Glutamatergic neuron (in vitro differentiated cells): ENCODE measurements around the gene CD276. TPM values are rescaled to one million over a fixed set of nuclear protein-coding genes. Genes with fewer than 3 reads are reported as not detected.

ENCODE experiments used
- DNase-seq: peaks from one replicate; pipeline ENCODE4 v3.0.0; 2022
- H3K27ac Mint-ChIP-seq: one replicate; pipeline ENCODE4 v1.8.0; 2020; ENCODE audit warnings: mild to moderate bottlenecking, mixed read lengths, inconsistent platforms; ENCODE audit not compliant: unreplicated experiment
- H3K27me3 Mint-ChIP-seq: one replicate; pipeline ENCODE4 v1.8.0; 2020; ENCODE audit warnings: mild to moderate bottlenecking, moderate library complexity, mixed read lengths, inconsistent platforms; ENCODE audit not compliant: unreplicated experiment
- H3K36me3 Mint-ChIP-seq: one replicate; pipeline ENCODE4 v1.8.0; 2020; ENCODE audit warnings: mild to moderate bottlenecking, mixed read lengths, inconsistent platforms; ENCODE audit not compliant: unreplicated experiment
- H3K4me1 Mint-ChIP-seq: one replicate; pipeline ENCODE4 v1.8.0; 2020; ENCODE audit warnings: mild to moderate bottlenecking, low read depth, mixed read lengths, inconsistent platforms; ENCODE audit not compliant: unreplicated experiment
- H3K4me3 Mint-ChIP-seq: one replicate; pipeline ENCODE4 v1.8.0; 2020; ENCODE audit warnings: mild to moderate bottlenecking, mixed read lengths, inconsistent platforms; ENCODE audit not compliant: unreplicated experiment
- H3K9me3 Mint-ChIP-seq: one replicate; pipeline ENCODE4 v1.8.0; 2020; ENCODE audit warnings: mild to moderate bottlenecking, moderate library complexity, mixed read lengths, inconsistent platforms; ENCODE audit not compliant: unreplicated experiment
- CTCF ChIP-seq: fragments of 200-600 bp; sonication (generic); IDR thresholded peaks from one replicate; pipeline ENCODE4 v1.5.0; 2021; ENCODE audit not compliant: partially characterized antibody, unreplicated experiment
- total RNA-seq: library from RNA; stranded (reverse); fragmentation: NEBNext Ultra II Directional; extraction: Animal tissue kit (Norgen Biotek cat#: 25700); gene quantifications from one replicate; pipeline ENCODE4 v1.2.1, GENCODE V29; 2021; ENCODE audit not compliant: unreplicated experiment

Gene CD276
- total RNA-seq, 1 donor from 2014 or later = 192 TPM

DNA sequence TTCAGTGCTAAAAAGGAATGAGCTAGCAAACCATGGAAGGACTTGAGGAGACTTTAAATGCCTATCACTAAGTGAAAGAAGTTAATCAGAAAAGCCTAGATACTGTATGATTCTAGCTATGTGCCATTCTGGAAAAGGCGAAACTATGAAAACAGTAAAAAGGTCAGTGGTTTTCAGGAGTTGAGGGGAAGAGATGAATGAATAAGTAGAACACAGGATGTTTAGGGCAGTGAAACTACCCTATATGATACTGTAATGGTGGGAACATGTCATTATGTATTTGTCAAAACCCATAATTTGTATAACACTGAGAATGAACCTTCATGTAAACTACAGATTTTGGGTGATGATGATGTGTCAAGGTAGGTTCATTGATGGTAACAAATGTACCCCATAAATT, 9.6 kb upstream of the CD276 start:
- TF ChIP-seq CTCF = no peak
- no peaks in the 10 kb centered on the region for H3K36me3 Mint-ChIP-seq
- no peak for DNase-seq
- no peak overlapping the region for H3K27ac Mint-ChIP-seq
- H3K9me3 Mint-ChIP-seq = no peaks in the 10 kb centered on the region
- peaks cover 5% of the 10 kb centered on the region for H3K4me1 Mint-ChIP-seq
- H3K4me3 Mint-ChIP-seq = no peak overlapping the region
- peaks cover 6% of the 10 kb centered on the region for H3K27me3 Mint-ChIP-seq

DNA sequence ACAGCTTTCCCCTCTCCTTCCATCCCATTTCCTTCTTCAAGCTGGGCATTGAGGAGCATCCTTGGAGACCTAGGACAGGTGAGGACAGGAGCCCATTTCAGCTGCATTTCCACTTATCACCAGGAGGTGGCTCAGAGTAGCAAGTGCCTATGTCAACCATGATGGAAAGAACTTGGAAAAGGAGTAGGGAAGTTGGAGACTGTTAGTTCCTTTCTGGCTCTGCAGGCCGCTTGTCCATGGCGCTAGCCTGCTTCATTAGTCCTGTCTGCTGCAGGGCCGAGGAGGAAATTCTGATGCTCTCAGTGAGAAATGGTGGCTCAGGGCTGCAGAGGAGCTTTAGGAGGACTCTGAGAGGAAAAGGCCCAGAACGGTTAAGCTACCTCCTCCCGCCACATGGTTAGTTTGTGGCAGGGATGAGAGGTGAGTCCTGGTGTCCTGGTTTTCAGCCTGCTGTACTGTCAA, 7.0 kb upstream of the CD276 start:
- no peak overlapping the region for H3K4me3 Mint-ChIP-seq
- H3K4me1 Mint-ChIP-seq = peaks cover 10% of the 10 kb centered on the region
- no peak overlapping the region for H3K27ac Mint-ChIP-seq
- peak; percentile 59 for DNase-seq
- no peaks in the 10 kb centered on the region for H3K9me3 Mint-ChIP-seq
- no peaks in the 10 kb centered on the region for H3K36me3 Mint-ChIP-seq
- peak; percentile 84 for TF ChIP-seq CTCF
- peaks cover 6% of the 10 kb centered on the region for H3K27me3 Mint-ChIP-seq

DNA sequence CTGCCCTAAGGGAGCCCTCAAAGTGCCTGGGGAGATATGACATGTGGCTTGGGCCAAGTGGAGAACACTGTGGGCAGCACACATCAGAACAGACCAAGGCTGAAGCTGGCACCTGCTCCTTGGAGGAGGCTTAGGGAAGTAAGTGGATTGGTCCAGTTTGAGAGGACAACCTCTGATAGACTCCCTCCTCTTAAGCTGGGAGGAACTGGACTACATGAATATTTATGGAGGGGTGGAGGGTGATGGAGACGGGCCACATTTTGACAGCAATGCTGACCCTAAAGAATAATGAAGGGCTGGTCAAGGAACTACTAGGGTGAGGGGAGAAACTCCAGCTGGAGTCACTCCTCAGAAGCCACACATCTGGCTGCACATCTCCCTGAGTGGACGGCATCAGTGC, 6.5 kb upstream of the CD276 start:
- no peak for DNase-seq
- Mint-ChIP-seq H3K27me3 (peaks cover 6% of the 10 kb centered on the region), H3K4me1 (peaks cover 13% of the 10 kb centered on the region), H3K27ac (no peak overlapping the region), H3K36me3 (no peaks in the 10 kb centered on the region), H3K4me3 (no peak overlapping the region), H3K9me3 (peaks cover 1% of the 10 kb centered on the region)
- no peak for TF ChIP-seq CTCF

- H3K27ac Mint-ChIP-seq = no peak overlapping the region
- peaks cover 19% of the 10 kb centered on the region for H3K4me1 Mint-ChIP-seq
- H3K36me3 Mint-ChIP-seq = no peaks in the 10 kb centered on the region
- TF ChIP-seq CTCF = no peak
- H3K27me3 Mint-ChIP-seq = peaks cover 7% of the 10 kb centered on the region
- DNase-seq = no peak
- no peak overlapping the region for H3K4me3 Mint-ChIP-seq
- peaks cover 5% of the 10 kb centered on the region for H3K9me3 Mint-ChIP-seq
Observed at GRCh38 chr15:73678498-73678897, 5.7 kb upstream of the CD276 start.

DNA sequence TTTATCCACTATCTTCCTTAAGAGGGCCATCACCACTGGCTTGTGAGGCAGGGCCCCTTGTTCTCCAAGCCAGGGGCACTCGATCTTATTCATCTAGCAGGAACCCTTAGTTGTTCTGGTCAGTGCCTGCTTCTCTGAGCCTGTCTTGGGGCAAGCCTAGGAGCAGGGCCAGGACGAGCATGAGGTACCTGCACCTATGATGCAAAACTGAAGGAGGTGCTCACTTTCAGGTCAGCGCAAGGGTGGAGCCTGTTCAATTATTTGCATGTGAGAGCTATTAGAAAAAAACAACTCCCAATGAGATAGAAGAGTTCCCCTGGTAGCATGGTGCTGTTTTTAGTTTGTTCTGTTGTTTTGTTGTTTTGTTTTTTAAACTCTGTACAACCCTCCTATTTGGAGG, 5.0 kb upstream of the CD276 start:
- no peak for TF ChIP-seq CTCF
- no peak for DNase-seq
- Mint-ChIP-seq H3K9me3 (peaks cover 5% of the 10 kb centered on the region), H3K27me3 (peaks cover 9% of the 10 kb centered on the region), H3K4me1 (peaks cover 19% of the 10 kb centered on the region), H3K4me3 (no peak overlapping the region), H3K36me3 (no peaks in the 10 kb centered on the region), H3K27ac (no peak overlapping the region)
